ENCODE data around the gene LRP1-AS. TPM values are rescaled to one million over a fixed set of nuclear protein-coding genes. Genes with fewer than 3 reads are reported as not detected.

The LRP1-AS gene
- total and polyA plus RNA-seq, 5 donors = not detected

- H3K27me3 ChIP-seq (ENCODE audit: control insufficient read depth, insufficient read depth) = no peaks in the 10 kb centered on the region
- intact Hi-C loops (cut with DNase I) = loop anchor here in 1 of 4 donors (10.0 kb wide), 1 partner anchor 96 kb away; the partner anchor contains the start of gene NEMP1
- no peaks in the 10 kb centered on the region for H3K9me3 ChIP-seq (ENCODE audit: control insufficient read depth, low read length)
- H3K4me1 ChIP-seq (ENCODE audit: control insufficient read depth, insufficient read depth, low read length) = no peaks in the 10 kb centered on the region
- ATAC-seq (no peak), DNase-seq (no peak)
- WGBS = 87% methylated on average over 4 of the region's 4 CpGs
- H3K4me3 ChIP-seq (ENCODE audit: low read length) = no peak overlapping the region
- H3K27ac ChIP-seq (ENCODE audit: low read length) = no peak overlapping the region
These were observed 23.5 kb upstream of the LRP1-AS start for GRCh38 chr12:57170927-57171326.

- Histone ChIP-seq H3K9me3 (ENCODE audit: control insufficient read depth, low read length) (no peaks in the 10 kb centered on the region), H3K4me3 (ENCODE audit: low read length) (no peak overlapping the region), H3K27me3 (ENCODE audit: control insufficient read depth, insufficient read depth) (no peaks in the 10 kb centered on the region), H3K27ac (ENCODE audit: low read length) (no peak overlapping the region), H3K4me1 (ENCODE audit: control insufficient read depth, insufficient read depth, low read length) (no peaks in the 10 kb centered on the region)
- intact Hi-C loops (cut with DNase I) = loop anchor here in 1 of 4 donors (10.0 kb wide), 1 partner anchor 96 kb away; the partner anchor contains the start of gene NEMP1
- WGBS = 92% methylated on average over 1 of the region's 1 CpG
- no peak for ATAC-seq
- no peak for DNase-seq
These were observed 23.0 kb upstream of the LRP1-AS start for GRCh38 chr12:57170408-57170807.

GRCh38 chr12:57169969-57170368, 22.6 kb upstream of the LRP1-AS start:
- no peaks in the 10 kb centered on the region for H3K9me3 ChIP-seq (ENCODE audit: control insufficient read depth, low read length)
- WGBS = 56% methylated on average over 7 of the region's 7 CpGs
- intact Hi-C loops (cut with DNase I) = loop anchor here in 1 of 4 donors (10.0 kb wide), 1 partner anchor 95 kb away; the partner anchor contains the start of gene NEMP1
- no peak overlapping the region for H3K27ac ChIP-seq (ENCODE audit: low read length)
- no peak for ATAC-seq
- peak in 2 of 3 donors; percentile 37 for DNase-seq
- H3K4me3 ChIP-seq (ENCODE audit: low read length) = no peak overlapping the region
- H3K27me3 ChIP-seq (ENCODE audit: control insufficient read depth, insufficient read depth) = no peaks in the 10 kb centered on the region
- H3K4me1 ChIP-seq (ENCODE audit: control insufficient read depth, insufficient read depth, low read length) = no peaks in the 10 kb centered on the region

- H3K27ac ChIP-seq (ENCODE audit: low read length) = no peak overlapping the region
- no peaks in the 10 kb centered on the region for H3K27me3 ChIP-seq (ENCODE audit: control insufficient read depth, insufficient read depth)
- H3K9me3 ChIP-seq (ENCODE audit: control insufficient read depth, low read length) = no peaks in the 10 kb centered on the region
- DNase-seq = peak in 2 of 3 donors; percentile 41 to 54
- 86% methylated on average over 23 of the region's 23 CpGs for WGBS
- no peak for ATAC-seq
- H3K4me1 ChIP-seq (ENCODE audit: control insufficient read depth, insufficient read depth, low read length) = no peaks in the 10 kb centered on the region
- intact Hi-C loops (cut with DNase I) = no loop called here
- H3K4me3 ChIP-seq (ENCODE audit: low read length) = no peak overlapping the region
These were observed 21.8 kb upstream of the LRP1-AS start for GRCh38 chr12:57169046-57169795.

GRCh38 chr12:57168058-57168457, 20.6 kb upstream of the LRP1-AS start:
- WGBS = 79% methylated on average over 10 of the region's 10 CpGs
- peak in 1 of 3 donors; percentile 57 for DNase-seq
- no peak overlapping the region for H3K4me3 ChIP-seq (ENCODE audit: low read length)

GRCh38 chr12:57166971-57167371, 19.6 kb upstream of the LRP1-AS start:
- no peaks in the 10 kb centered on the region for H3K4me1 ChIP-seq (ENCODE audit: control insufficient read depth, insufficient read depth, low read length)
- intact Hi-C loops (cut with DNase I) = no loop called here

More at GRCh38 chr12:57168058-57168457, 20.6 kb upstream of the LRP1-AS start:
- H3K27ac ChIP-seq (ENCODE audit: low read length) = no peak overlapping the region
- no peaks in the 10 kb centered on the region for H3K27me3 ChIP-seq (ENCODE audit: control insufficient read depth, insufficient read depth)
- no peaks in the 10 kb centered on the region for H3K9me3 ChIP-seq (ENCODE audit: control insufficient read depth, low read length)
- intact Hi-C loops (cut with DNase I) = no loop called here
- no peaks in the 10 kb centered on the region for H3K4me1 ChIP-seq (ENCODE audit: control insufficient read depth, insufficient read depth, low read length)
- no peak for ATAC-seq

GRCh38 chr12:57165741-57166140, 18.3 kb upstream of the LRP1-AS start:
- Histone ChIP-seq H3K4me3 (ENCODE audit: low read length) (no peak overlapping the region), H3K9me3 (ENCODE audit: control insufficient read depth, low read length) (no peaks in the 10 kb centered on the region), H3K27me3 (ENCODE audit: control insufficient read depth, insufficient read depth) (no peaks in the 10 kb centered on the region), H3K4me1 (ENCODE audit: control insufficient read depth, insufficient read depth, low read length) (no peaks in the 10 kb centered on the region), H3K27ac (ENCODE audit: low read length) (no peak overlapping the region)
- ATAC-seq = no peak
- intact Hi-C loops (cut with DNase I) = no loop called here
- DNase-seq = peak in 2 of 3 donors; percentile 31 to 46
- WGBS = 88% methylated on average over 19 of the region's 19 CpGs

More at GRCh38 chr12:57166971-57167371, 19.6 kb upstream of the LRP1-AS start:
- DNase-seq = peak in 2 of 3 donors; percentile 34 to 41
- no peaks in the 10 kb centered on the region for H3K9me3 ChIP-seq (ENCODE audit: control insufficient read depth, low read length)
- ATAC-seq = no peak
- H3K4me3 ChIP-seq (ENCODE audit: low read length) = no peak overlapping the region
- H3K27me3 ChIP-seq (ENCODE audit: control insufficient read depth, insufficient read depth) = no peaks in the 10 kb centered on the region
- 72% methylated on average over 10 of the region's 10 CpGs for WGBS
- no peak overlapping the region for H3K27ac ChIP-seq (ENCODE audit: low read length)

- H3K4me3 ChIP-seq (ENCODE audit: low read length) = no peak overlapping the region
- ATAC-seq (no peak), DNase-seq (peak in 2 of 3 donors; percentile 30 to 46)
- 73% methylated on average over 13 of the region's 13 CpGs for WGBS
- H3K27ac ChIP-seq (ENCODE audit: low read length) = no peak overlapping the region
- intact Hi-C loops (cut with DNase I) = no loop called here
- H3K27me3 ChIP-seq (ENCODE audit: control insufficient read depth, insufficient read depth) = no peaks in the 10 kb centered on the region
- H3K9me3 ChIP-seq (ENCODE audit: control insufficient read depth, low read length) = no peaks in the 10 kb centered on the region
- no peaks in the 10 kb centered on the region for H3K4me1 ChIP-seq (ENCODE audit: control insufficient read depth, insufficient read depth, low read length)
These were observed 17.7 kb upstream of the LRP1-AS start for GRCh38 chr12:57164966-57165625.

GRCh38 chr12:57164454-57164853, 17.0 kb upstream of the LRP1-AS start:
- Histone ChIP-seq H3K27me3 (ENCODE audit: control insufficient read depth, insufficient read depth) (no peaks in the 10 kb centered on the region), H3K9me3 (ENCODE audit: control insufficient read depth, low read length) (no peaks in the 10 kb centered on the region), H3K4me3 (ENCODE audit: low read length) (no peak overlapping the region), H3K4me1 (ENCODE audit: control insufficient read depth, insufficient read depth, low read length) (no peaks in the 10 kb centered on the region), H3K27ac (ENCODE audit: low read length) (no peak overlapping the region)
- ATAC-seq (no peak), DNase-seq (no peak)
- intact Hi-C loops (cut with DNase I) = no loop called here
- 85% methylated on average over 3 of the region's 3 CpGs for WGBS

GRCh38 chr12:57162553-57163125, 15.2 kb upstream of the LRP1-AS start:
- H3K9me3 ChIP-seq (ENCODE audit: control insufficient read depth, low read length) = no peaks in the 10 kb centered on the region
- ATAC-seq (no peak), DNase-seq (peak in 2 of 3 donors; percentile 65 to 69)
- H3K4me1 ChIP-seq (ENCODE audit: control insufficient read depth, insufficient read depth, low read length) = peaks cover 6% of the 10 kb centered on the region
- intact Hi-C loops (cut with DNase I) = no loop called here
- H3K27ac ChIP-seq (ENCODE audit: low read length) = no peak overlapping the region
- H3K27me3 ChIP-seq (ENCODE audit: control insufficient read depth, insufficient read depth) = no peaks in the 10 kb centered on the region
- WGBS = 91% methylated on average over 8 of the region's 8 CpGs
- H3K4me3 ChIP-seq (ENCODE audit: low read length) = no peak overlapping the region

GRCh38 chr12:57161491-57161890, 14.1 kb upstream of the LRP1-AS start:
- Histone ChIP-seq H3K4me1 (ENCODE audit: control insufficient read depth, insufficient read depth, low read length) (peaks cover 6% of the 10 kb centered on the region), H3K27me3 (ENCODE audit: control insufficient read depth, insufficient read depth) (no peaks in the 10 kb centered on the region), H3K27ac (ENCODE audit: low read length) (no peak overlapping the region), H3K9me3 (ENCODE audit: control insufficient read depth, low read length) (no peaks in the 10 kb centered on the region), H3K4me3 (ENCODE audit: low read length) (no peak overlapping the region)
- WGBS = 85% methylated on average over 7 of the region's 7 CpGs
- no peak for ATAC-seq
- DNase-seq = no peak
- intact Hi-C loops (cut with DNase I) = no loop called here
